ENCODE data around the gene CYTH4. TPM values are rescaled to one million over a fixed set of nuclear protein-coding genes. Genes with fewer than 3 reads are reported as not detected.

Gene CYTH4
- polyA plus RNA-seq, 6 donors from 2014 or later = 29.3 to 74.9 (median 46.1) TPM

GRCh38 chr22:37279331-37280181, 2.8 kb upstream of the CYTH4 start:
- Mint-ChIP-seq H3K4me3 (peak overlapping the region in 6 of 8 donors; percentile 15 to 93 (median 40)), H3K27me3 (no peaks in the 10 kb centered on the region), H3K4me1 (peaks cover 63 to 86% (median 76%) of the 10 kb centered on the region in 3 donors), H3K9me3 (no peaks in the 10 kb centered on the region), H3K27ac (peak overlapping the region in 5 of 6 donors; percentile 47 to 93 (median 80)), H3K36me3 (peaks cover 0 to 8% of the 10 kb centered on the region in 2 donors)
- peak in 1 of 2 donors; percentile 20 for ATAC-seq (ENCODE audit: low read depth in 2 of 2)
- DNase-seq = no peak

GRCh38 chr22:37280718-37281117, 1.6 kb upstream of the CYTH4 start:
- peaks cover 57 to 85% (median 76%) of the 10 kb centered on the region in 3 donors for H3K4me1 Mint-ChIP-seq
- DNase-seq = no peak
- no peaks in the 10 kb centered on the region for H3K9me3 Mint-ChIP-seq
- peaks cover 4 to 8% of the 10 kb centered on the region in 2 donors for H3K36me3 Mint-ChIP-seq
- ATAC-seq (ENCODE audit: low read depth in 2 of 2) = no peak
- peak overlapping the region in 3 of 6 donors; percentile 11 to 80 (median 42) for H3K27ac Mint-ChIP-seq
- no peaks in the 10 kb centered on the region for H3K27me3 Mint-ChIP-seq
- peak overlapping the region in 6 of 8 donors; percentile 16 to 98 (median 95) for H3K4me3 Mint-ChIP-seq

GRCh38 chr22:37281195-37281594, 1.1 kb upstream of the CYTH4 start:
- Mint-ChIP-seq H3K36me3 (peaks cover 4 to 9% of the 10 kb centered on the region in 2 donors), H3K9me3 (no peaks in the 10 kb centered on the region), H3K27me3 (no peaks in the 10 kb centered on the region), H3K27ac (peak overlapping the region in 4 of 6 donors; percentile 11 to 98 (median 70)), H3K4me3 (peak overlapping the region in 5 of 8 donors; percentile 93 to 99 (median 98)), H3K4me1 (peaks cover 54 to 84% (median 76%) of the 10 kb centered on the region in 3 donors)
- DNase-seq (no peak), ATAC-seq (ENCODE audit: low read depth in 2 of 2) (no peak)

- H3K4me3 Mint-ChIP-seq = peak overlapping the region; percentile 93 to 99 (median 98)
- H3K27me3 Mint-ChIP-seq = no peaks in the 10 kb centered on the region
- peaks cover 5 to 15% of the 10 kb centered on the region in 2 donors for H3K36me3 Mint-ChIP-seq
- no peaks in the 10 kb centered on the region for H3K9me3 Mint-ChIP-seq
- ATAC-seq (ENCODE audit: low read depth in 2 of 2) (no peak), DNase-seq (no peak)
- H3K27ac Mint-ChIP-seq = peak overlapping the region; percentile 96 to 99 (median 97)
- peaks cover 58 to 84% (median 81%) of the 10 kb centered on the region in 3 donors for H3K4me1 Mint-ChIP-seq
These were observed 493 bp upstream of the CYTH4 start for GRCh38 chr22:37281646-37282384.

GRCh38 chr22:37283393-37283937, 1.2 kb downstream of the CYTH4 start:
- Mint-ChIP-seq H3K9me3 (no peaks in the 10 kb centered on the region), H3K4me3 (peak overlapping the region; percentile 93 to 99 (median 98)), H3K27me3 (no peaks in the 10 kb centered on the region), H3K27ac (peak overlapping the region; percentile 96 to 98 (median 97)), H3K4me1 (peaks cover 59 to 86% (median 85%) of the 10 kb centered on the region in 3 donors), H3K36me3 (peaks cover 9 to 17% of the 10 kb centered on the region in 2 donors)
- DNase-seq (no peak), ATAC-seq (ENCODE audit: low read depth in 2 of 2) (no peak)

GRCh38 chr22:37284126-37284804, 2.0 kb downstream of the CYTH4 start:
- Mint-ChIP-seq H3K27ac (peak overlapping the region; percentile 76 to 97 (median 95)), H3K9me3 (no peaks in the 10 kb centered on the region), H3K27me3 (no peaks in the 10 kb centered on the region), H3K36me3 (peaks cover 12 to 22% of the 10 kb centered on the region in 2 donors), H3K4me3 (peak overlapping the region; percentile 93 to 99 (median 98)), H3K4me1 (peaks cover 62 to 87% (median 85%) of the 10 kb centered on the region in 3 donors)
- DNase-seq (no peak), ATAC-seq (ENCODE audit: low read depth in 2 of 2) (no peak)

GRCh38 chr22:37284805-37285355, 2.6 kb downstream of the CYTH4 start:
- peak; percentile 81 to 84 for ATAC-seq (ENCODE audit: low read depth in 2 of 2)
- peaks cover 60 to 87% (median 85%) of the 10 kb centered on the region in 3 donors for H3K4me1 Mint-ChIP-seq
- H3K9me3 Mint-ChIP-seq = no peaks in the 10 kb centered on the region
- no peaks in the 10 kb centered on the region for H3K27me3 Mint-ChIP-seq
- peak; percentile 92 for DNase-seq
- peak overlapping the region; percentile 85 to 97 (median 95) for H3K27ac Mint-ChIP-seq
- H3K36me3 Mint-ChIP-seq = peaks cover 18 to 25% of the 10 kb centered on the region in 2 donors
- peak overlapping the region; percentile 93 to 99 (median 98) for H3K4me3 Mint-ChIP-seq

GRCh38 chr22:37285937-37286336, 3.6 kb downstream of the CYTH4 start:
- peaks cover 0 to 4% (median 0%) of the 10 kb centered on the region in 7 donors for H3K9me3 Mint-ChIP-seq
- no peaks in the 10 kb centered on the region for H3K27me3 Mint-ChIP-seq
- DNase-seq = no peak
- peaks cover 62 to 89% (median 89%) of the 10 kb centered on the region in 3 donors for H3K4me1 Mint-ChIP-seq
- H3K4me3 Mint-ChIP-seq = peak overlapping the region in 3 of 8 donors; percentile 73 to 99 (median 93)
- H3K36me3 Mint-ChIP-seq = peaks cover 23 to 25% of the 10 kb centered on the region in 2 donors
- peak overlapping the region in 5 of 6 donors; percentile 42 to 97 (median 90) for H3K27ac Mint-ChIP-seq
- no peak for ATAC-seq (ENCODE audit: low read depth in 2 of 2)

GRCh38 chr22:37287550-37287951, 5.2 kb downstream of the CYTH4 start:
- ATAC-seq (ENCODE audit: low read depth in 2 of 2) = no peak
- Mint-ChIP-seq H3K27me3 (no peaks in the 10 kb centered on the region), H3K27ac (peak overlapping the region; percentile 14 to 85 (median 74)), H3K36me3 (peaks cover 32 to 35% of the 10 kb centered on the region in 2 donors), H3K9me3 (peaks cover 0 to 5% (median 4%) of the 10 kb centered on the region in 7 donors), H3K4me3 (peak overlapping the region in 1 of 8 donors; percentile 13), H3K4me1 (peaks cover 64 to 87% (median 85%) of the 10 kb centered on the region in 3 donors)
- no peak for DNase-seq

- H3K27ac Mint-ChIP-seq = peak overlapping the region in 4 of 6 donors; percentile 10 to 81 (median 53)
- peaks cover 34 to 35% of the 10 kb centered on the region in 2 donors for H3K36me3 Mint-ChIP-seq
- no peaks in the 10 kb centered on the region for H3K27me3 Mint-ChIP-seq
- H3K9me3 Mint-ChIP-seq = peaks cover 0 to 8% (median 4%) of the 10 kb centered on the region in 7 donors
- H3K4me1 Mint-ChIP-seq = peaks cover 64 to 89% (median 86%) of the 10 kb centered on the region in 3 donors
- DNase-seq = no peak
- ATAC-seq (ENCODE audit: low read depth in 2 of 2) = no peak
- H3K4me3 Mint-ChIP-seq = no peak overlapping the region
These were observed 6.2 kb downstream of the CYTH4 start for GRCh38 chr22:37288521-37288920.

- peaks cover 35% of the 10 kb centered on the region in 2 donors for H3K36me3 Mint-ChIP-seq
- no peak for ATAC-seq (ENCODE audit: low read depth in 2 of 2)
- H3K4me1 Mint-ChIP-seq = peaks cover 67 to 87% (median 87%) of the 10 kb centered on the region in 3 donors
These were observed 6.9 kb downstream of the CYTH4 start for GRCh38 chr22:37289156-37289735.

GRCh38 chr22:37290737-37291136, 8.4 kb downstream of the CYTH4 start:
- Mint-ChIP-seq H3K27ac (peak overlapping the region in 1 of 6 donors; percentile 25), H3K4me1 (peaks cover 76 to 91% (median 88%) of the 10 kb centered on the region in 3 donors), H3K4me3 (no peak overlapping the region), H3K27me3 (no peaks in the 10 kb centered on the region), H3K36me3 (peaks cover 31 to 35% of the 10 kb centered on the region in 2 donors), H3K9me3 (peaks cover 0 to 8% (median 4%) of the 10 kb centered on the region in 7 donors)
- no peak for ATAC-seq (ENCODE audit: low read depth in 2 of 2)
- no peak for DNase-seq

More at GRCh38 chr22:37289156-37289735, 6.9 kb downstream of the CYTH4 start:
- Mint-ChIP-seq H3K4me3 (peak overlapping the region in 2 of 8 donors; percentile 25 to 48), H3K9me3 (peaks cover 0 to 8% (median 4%) of the 10 kb centered on the region in 7 donors), H3K27ac (peak overlapping the region in 5 of 6 donors; percentile 37 to 95 (median 76)), H3K27me3 (no peaks in the 10 kb centered on the region)
- DNase-seq = no peak

Data from naive B cell (primary cell).